Measurements from ENCODE around the gene SLC46A3.
"Not testable (repeated sequence)": the region's sequence is repeated elsewhere in the genome, so short reads cannot be mapped to it uniquely, and the experiment has no call there.

The SLC46A3 gene

GRCh38 chr13:28685892-28686291 is 32.9 kb downstream of the SLC46A3 start:
- no peak for DNase-seq (ENCODE audit: low read depth, low spot score)
- in situ Hi-C loops (cut with HindIII; ENCODE audit: low sequenced_read_pairs), result no loop called here
- no peak for TF ChIP-seq CTCF (IDR thresholded peaks at IDR 0.05; ENCODE audit: low read depth, low read length)
- H3K4me3 ChIP-seq (ENCODE audit: low read depth, low read length), result no peak overlapping the region

GRCh38 chr13:28685114-28685513 is 33.7 kb downstream of the SLC46A3 start:
- H3K4me3 ChIP-seq (ENCODE audit: low read depth, low read length), result no peak overlapping the region
- in situ Hi-C loops (cut with HindIII; ENCODE audit: low sequenced_read_pairs), result no loop called here
- DNase-seq (ENCODE audit: low read depth, low spot score), result no peak
- TF ChIP-seq CTCF (IDR thresholded peaks at IDR 0.05; ENCODE audit: low read depth, low read length), result no peak

GRCh38 chr13:28684257-28684656 is 34.5 kb downstream of the SLC46A3 start:
- no peak overlapping the region for H3K4me3 ChIP-seq (ENCODE audit: low read depth, low read length)
- TF ChIP-seq CTCF (IDR thresholded peaks at IDR 0.05; ENCODE audit: low read depth, low read length), result no peak
- DNase-seq (ENCODE audit: low read depth, low spot score), result no peak
- in situ Hi-C loops (cut with HindIII; ENCODE audit: low sequenced_read_pairs), result no loop called here

- H3K4me3 ChIP-seq (ENCODE audit: low read depth, low read length); DNase-seq (ENCODE audit: low read depth, low spot score); in situ Hi-C loops (cut with HindIII; ENCODE audit: low sequenced_read_pairs): not testable (repeated sequence)
Observed at GRCh38 chr13:28683169-28683568, 35.6 kb downstream of the SLC46A3 start.

GRCh38 chr13:28680541-28680940 is 38.2 kb downstream of the SLC46A3 start:
- no peak for TF ChIP-seq CTCF (IDR thresholded peaks at IDR 0.05; ENCODE audit: low read depth, low read length)
- in situ Hi-C loops (cut with HindIII; ENCODE audit: low sequenced_read_pairs), result no loop called here
- no peak for DNase-seq (ENCODE audit: low read depth, low spot score)
- no peak overlapping the region for H3K4me3 ChIP-seq (ENCODE audit: low read depth, low read length)

GRCh38 chr13:28679628-28680027 is 39.1 kb downstream of the SLC46A3 start:
- TF ChIP-seq CTCF (IDR thresholded peaks at IDR 0.05; ENCODE audit: low read depth, low read length), result peak; percentile 37
- DNase-seq (ENCODE audit: low read depth, low spot score), result peak; percentile 30
- H3K4me3 ChIP-seq (ENCODE audit: low read depth, low read length), result no peak overlapping the region
- in situ Hi-C loops (cut with HindIII; ENCODE audit: low sequenced_read_pairs), result no loop called here

GRCh38 chr13:28678809-28679208 is 40.0 kb downstream of the SLC46A3 start:
- peak; percentile 24 for TF ChIP-seq CTCF (IDR thresholded peaks at IDR 0.05; ENCODE audit: low read depth, low read length)
- no peak overlapping the region for H3K4me3 ChIP-seq (ENCODE audit: low read depth, low read length)
- DNase-seq (ENCODE audit: low read depth, low spot score), result no peak
- in situ Hi-C loops (cut with HindIII; ENCODE audit: low sequenced_read_pairs), result no loop called here
